ENCODE results near the gene KXD1. TPM values are rescaled to one million over a fixed set of nuclear protein-coding genes. Genes with fewer than 3 reads are reported as not detected.

KXD1 gene
- total RNA-seq, 2 experiments from 2014 or later: 124 to 129 TPM

DNA sequence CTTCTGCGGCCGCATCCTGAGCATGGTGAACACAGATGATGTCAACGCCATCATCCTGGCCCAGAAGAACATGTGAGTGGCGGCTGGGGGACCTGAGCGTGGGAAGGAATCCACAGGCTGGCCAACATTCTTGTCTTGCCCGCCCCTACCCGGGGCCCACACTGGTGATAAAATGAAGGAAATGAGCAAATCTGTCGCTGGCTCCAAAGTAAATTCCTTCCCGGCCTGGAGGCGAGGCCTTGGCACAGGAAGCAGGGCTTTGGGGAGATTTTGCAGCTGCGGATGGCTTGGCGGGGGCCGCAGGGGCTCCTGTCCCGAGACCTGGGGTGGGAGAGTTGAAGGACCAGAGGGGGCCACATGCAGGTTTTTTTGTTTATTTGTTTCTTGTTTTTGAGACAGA, 4.4 kb downstream of the KXD1 start:
- ChIA-PET CTCF (interaction anchor here (1.2 kb wide), 1 partner anchor 111 kb away, joined by 3 read pairs; no protein-coding TSS in a partner anchor), POLR2A (no interaction called here)

DNA sequence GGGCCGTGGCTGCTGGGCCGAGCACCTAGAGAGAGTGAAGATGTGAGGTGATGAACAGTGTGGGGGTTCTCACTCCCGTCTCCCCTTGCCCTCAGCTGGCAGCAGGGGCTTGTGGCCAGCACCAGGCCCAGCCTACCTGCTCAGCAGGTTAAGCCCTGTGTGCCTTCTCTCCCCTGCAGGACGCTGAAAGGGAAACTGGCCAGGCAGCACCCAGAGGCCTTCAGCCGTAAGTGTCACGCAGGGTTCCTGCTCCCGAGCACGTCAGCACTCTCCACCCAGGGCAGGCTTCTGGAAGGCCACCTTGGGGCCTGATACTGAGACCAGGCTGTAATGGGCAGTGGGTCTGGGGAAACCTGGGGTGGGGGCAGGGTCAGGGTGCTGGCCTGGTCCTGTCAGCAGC, 9.3 kb downstream of the KXD1 start:
- ChIA-PET CTCF (interaction anchor here (0.7 to 1.6 kb wide), 3 partner anchors 27 to 285 kb away, joined by 3 to 4 read pairs (median 3); no protein-coding TSS in a partner anchor), POLR2A (no interaction called here)

DNA sequence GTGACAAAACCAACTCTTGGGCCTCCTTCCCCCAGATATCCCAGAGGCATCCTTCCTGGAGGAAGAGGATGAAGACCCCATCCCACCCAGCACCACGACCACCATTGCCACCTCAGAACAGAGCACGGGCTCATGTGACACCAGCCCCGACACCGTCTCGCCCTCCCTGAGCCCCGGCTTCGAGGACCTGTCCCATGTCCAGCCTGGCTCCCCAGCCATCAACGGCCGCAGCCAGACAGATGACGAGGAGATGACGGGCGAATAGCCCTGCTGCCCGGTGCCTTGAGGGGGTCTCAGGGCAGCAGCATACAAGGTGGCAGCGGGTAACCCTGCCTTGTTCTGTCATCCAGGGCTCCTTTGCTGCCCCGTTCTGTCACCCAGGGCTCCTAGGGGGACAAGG, 10.7 kb downstream of the KXD1 start:
- CTCF ChIA-PET: interaction anchor here (0.7 to 1.6 kb wide), 2 partner anchors 16 to 26 kb away, joined by 3 to 5 read pairs; no protein-coding TSS in a partner anchor
- POLR2A ChIA-PET: interaction anchor here (0.6 to 0.7 kb wide), 2 partner anchors 9 to 151 kb away, joined by 6 to 7 read pairs; no protein-coding TSS in a partner anchor

DNA sequence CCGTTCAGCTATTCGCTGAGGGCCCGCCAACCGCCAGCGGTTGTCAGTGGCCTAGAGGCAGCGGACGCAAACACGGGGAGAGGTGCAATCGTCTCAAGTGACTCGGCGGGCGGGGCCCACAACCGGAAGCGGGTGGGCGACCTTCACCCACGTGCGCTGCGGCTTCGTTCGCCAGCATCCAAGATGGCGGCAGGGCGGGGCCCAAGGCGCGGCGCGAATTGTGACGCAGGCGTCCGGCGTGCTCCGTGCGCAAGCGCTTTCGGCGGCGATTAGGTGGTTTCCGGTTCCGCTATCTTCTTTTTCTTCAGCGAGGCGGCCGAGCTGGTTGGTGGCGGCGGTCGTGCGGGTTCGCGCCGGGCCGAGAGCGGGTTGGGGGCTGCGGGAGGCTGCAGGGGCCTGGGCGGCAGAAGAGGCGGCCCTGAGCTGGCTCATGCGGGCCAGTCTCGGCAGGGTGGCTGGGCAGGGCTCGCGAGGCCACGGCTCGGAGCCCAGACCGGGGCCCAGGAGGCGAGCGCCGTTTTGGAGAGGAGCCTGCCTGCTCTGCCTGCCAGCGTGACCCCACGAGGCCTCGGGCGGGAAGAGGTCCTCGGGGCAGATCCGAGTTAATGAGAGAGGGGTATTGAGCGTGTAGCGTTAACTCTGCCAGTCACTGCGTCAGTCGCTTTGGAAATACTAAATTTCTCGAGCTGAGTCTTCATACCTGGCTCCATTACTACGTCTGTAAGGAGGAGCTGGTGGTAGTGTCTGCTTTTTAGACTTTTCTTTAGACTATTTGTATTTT, 14.1 kb downstream of the KXD1 start, which contains the start of gene UBA52:
Gene UBA52 (plus strand): TSS at position 294 of the 781 bp plus-strand sequence. CDS start 1,444 bp downstream, outside the sequence.
- ChIA-PET POLR2A (interaction anchor here (0.6 to 4.2 kb wide), 13 partner anchors 14 to 348 kb away, joined by 3 to 34 read pairs (median 6); partner anchors contain the start of genes COPE, DDX49, ELL and FKBP8), CTCF (interaction anchor here (0.6 to 3.9 kb wide), 19 partner anchors 11 to 1494 kb away, joined by 3 to 41 read pairs (median 3); partner anchors contain the start of genes ELL and REX1BD)

DNA sequence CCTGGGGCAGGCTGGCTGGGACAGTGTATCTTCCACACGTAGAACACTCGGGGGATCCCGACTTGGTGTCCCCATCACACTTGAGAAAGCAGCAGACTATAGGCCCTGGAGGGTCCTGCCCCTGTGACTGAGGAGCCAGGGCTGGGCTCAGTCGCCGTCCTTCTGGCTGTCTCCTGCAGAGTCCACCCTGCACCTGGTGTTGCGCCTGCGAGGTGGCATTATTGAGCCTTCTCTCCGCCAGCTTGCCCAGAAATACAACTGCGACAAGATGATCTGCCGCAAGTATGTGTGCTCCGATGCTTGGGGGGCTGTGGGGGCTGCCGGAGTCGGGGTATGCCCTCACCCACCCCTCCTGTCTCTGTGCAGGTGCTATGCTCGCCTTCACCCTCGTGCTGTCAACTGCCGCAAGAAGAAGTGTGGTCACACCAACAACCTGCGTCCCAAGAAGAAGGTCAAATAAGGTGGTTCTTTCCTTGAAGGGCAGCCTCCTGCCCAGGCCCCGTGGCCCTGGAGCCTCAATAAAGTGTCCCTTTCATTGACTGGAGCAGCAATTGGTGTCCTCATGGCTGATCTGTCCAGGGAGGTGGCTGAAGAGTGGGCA, 17.1 kb downstream of the KXD1 start:
- POLR2A ChIA-PET: no interaction called here
- CTCF ChIA-PET: interaction anchor here (1.0 to 3.9 kb wide), 2 partner anchors 13 to 70 kb away, joined by 4 to 41 read pairs; partner anchors contain the start of gene REX1BD

DNA sequence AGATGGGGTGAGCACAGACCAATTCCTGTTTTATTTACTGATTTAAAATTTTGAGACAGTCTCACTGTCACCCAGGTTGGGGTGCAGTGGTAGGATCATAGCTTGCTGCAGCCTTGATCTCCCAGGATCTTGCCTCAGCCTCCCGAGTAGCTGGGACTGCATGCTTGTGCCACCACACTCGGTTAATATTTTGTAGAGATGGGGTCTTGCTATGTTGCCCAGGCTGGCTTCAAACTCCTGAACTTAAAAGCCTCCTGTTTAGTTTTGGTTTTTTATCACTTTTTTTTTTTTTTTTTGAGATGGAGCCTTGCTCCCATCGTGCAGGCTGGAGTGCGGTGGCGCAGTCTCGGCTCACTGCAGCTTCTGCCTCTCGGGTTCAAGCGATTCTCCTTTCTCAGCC, 18.7 kb downstream of the KXD1 start:
- POLR2A ChIA-PET: interaction anchor here (0.8 kb wide), 1 partner anchor 18 kb away, joined by 3 read pairs; no protein-coding TSS in a partner anchor

DNA sequence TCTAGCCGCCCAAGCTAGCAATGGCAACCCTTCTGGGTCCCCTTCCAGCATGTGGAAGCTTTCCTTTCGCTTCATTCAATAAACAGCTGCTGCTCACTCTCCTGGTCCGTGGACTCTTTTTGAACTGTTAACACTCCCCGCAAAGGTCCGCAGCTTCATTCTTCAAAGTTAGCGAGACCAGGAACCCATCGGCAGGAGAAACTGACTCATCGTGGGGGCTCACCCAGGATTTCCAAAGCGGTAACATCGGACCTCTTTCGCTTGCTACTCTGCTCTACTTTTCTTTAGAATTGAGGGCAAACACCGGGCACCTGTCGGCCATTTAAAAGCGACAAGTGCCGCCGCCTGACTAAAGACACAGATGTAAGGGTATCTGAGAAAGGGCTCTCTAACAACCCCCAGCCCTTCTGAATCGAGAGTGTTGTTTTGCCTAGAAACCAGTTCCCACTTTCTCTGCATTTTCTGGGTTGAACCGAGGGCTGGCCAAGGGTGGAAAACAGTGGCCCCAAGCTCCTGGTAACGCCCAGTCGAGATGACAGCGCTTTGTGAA, 19.8 kb downstream of the KXD1 start:
- ChIA-PET POLR2A (interaction anchor here (0.5 to 1.1 kb wide), 4 partner anchors 9 to 70 kb away, joined by 3 to 7 read pairs (median 4); partner anchors contain the start of gene REX1BD), CTCF (interaction anchor here (1.1 to 1.2 kb wide), 2 partner anchors 10 to 58 kb away, joined by 4 read pairs; no protein-coding TSS in a partner anchor)

More for the DNA sequence above, 18.7 kb downstream of the KXD1 start:
- CTCF ChIA-PET: interaction anchor here (0.6 to 1.2 kb wide), 2 partner anchors 57 to 316 kb away, joined by 4 read pairs; no protein-coding TSS in a partner anchor

DNA sequence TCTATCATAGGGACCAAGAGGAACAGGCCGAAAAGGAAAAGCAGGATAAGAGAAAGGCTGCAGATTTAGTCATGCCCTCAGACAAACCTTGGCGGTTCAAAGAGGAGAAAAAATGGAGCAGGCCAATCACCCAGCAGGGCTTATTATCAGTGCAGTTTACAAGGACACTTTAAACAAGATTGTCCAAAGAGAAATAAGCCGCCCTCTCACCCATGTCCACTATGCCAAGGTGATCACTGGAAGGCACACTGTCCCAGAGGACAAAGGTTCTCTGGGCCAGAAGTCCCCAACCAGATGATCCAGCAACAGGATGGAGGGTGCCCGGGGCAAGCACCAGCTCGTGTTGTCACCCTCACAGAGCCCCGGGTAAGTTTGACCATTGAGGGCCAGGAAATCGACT, 22.6 kb downstream of the KXD1 start:
- POLR2A ChIA-PET: no interaction called here
- CTCF ChIA-PET: interaction anchor here (1.0 to 1.4 kb wide), 2 partner anchors 8 to 14 kb away, joined by 3 to 4 read pairs; partner anchors contain the start of gene REX1BD

DNA sequence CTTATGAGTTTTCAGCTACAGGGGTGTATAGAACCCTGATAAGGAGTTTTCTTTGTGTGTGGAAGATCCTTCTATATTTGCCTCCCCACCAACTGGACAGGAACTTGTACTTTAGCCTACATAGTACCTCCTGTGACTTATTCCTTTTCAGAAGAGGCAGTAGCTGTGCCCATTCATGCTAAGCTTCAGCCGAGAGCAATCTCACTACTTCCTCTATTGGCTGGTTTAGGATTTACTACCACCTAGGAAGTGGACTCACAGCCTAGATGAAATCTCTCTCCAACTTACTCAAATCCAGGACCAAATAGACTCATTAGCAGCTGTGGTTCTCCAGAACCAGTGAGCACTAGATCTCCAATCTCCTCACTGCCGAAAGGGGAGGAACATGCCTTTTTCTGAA, 28.6 kb downstream of the KXD1 start:
- POLR2A ChIA-PET: no interaction called here
- CTCF ChIA-PET: interaction anchor here (4.5 kb wide), 1 partner anchor 13 kb away, joined by 41 read pairs; the partner anchor contains the start of gene UBA52

DNA sequence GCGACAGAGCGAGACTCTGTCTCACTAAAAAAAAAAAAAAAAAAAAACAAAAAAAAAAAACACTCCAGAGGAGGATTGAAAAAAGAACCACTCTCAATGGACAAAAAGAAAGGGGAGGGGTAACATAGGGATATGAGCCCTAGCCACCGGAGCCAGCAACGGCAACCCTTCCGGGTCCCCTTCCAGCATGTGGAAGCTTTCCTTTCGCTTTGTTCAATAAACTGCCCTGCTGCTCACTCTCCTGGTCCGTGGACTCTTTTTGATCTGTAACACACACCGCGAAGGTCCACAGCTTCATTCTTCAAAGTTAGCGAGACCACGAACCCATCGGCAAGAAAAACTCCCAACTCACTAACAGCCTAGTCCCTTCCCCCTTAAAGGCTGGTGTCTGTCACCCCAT, 29.9 kb downstream of the KXD1 start:
- ChIA-PET POLR2A (interaction anchor here (0.5 to 2.7 kb wide), 3 partner anchors 15 to 246 kb away, joined by 4 to 34 read pairs (median 6); partner anchors contain the start of gene UBA52), CTCF (interaction anchor here (0.6 to 4.5 kb wide), 12 partner anchors 8 to 259 kb away, joined by 3 to 41 read pairs (median 4); partner anchors contain the start of genes ELL, FKBP8 and UBA52)

DNA sequence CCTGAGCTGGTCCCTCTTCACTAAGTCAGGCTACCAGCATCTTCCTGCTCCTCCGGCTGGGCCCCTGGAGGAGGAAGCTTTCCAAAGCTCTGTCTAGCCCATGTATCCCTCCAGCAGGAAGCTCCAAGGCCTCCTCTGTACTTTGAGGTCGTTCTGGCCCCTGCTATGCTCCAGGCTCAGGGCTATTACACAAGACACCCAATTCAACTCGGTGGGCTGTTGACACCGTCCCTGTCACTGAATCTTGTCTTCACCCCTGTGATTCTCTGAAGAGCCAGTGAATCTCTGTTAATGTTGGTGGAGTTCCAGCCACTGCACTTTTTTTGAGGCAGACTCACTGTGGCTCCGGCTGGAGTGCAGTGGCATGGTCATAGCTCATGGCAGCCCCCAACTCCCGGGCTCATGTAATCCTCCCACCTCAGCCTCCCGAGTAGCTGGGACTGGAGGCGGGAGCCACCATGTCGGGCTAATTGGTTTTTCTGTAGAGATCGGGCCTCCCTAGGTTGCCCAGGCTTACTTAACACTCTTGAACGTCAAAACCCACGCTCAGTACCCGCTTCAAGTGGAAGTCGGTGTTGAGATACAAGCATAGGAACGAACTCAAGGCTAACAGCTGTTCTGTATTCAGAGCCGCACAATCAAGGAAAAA, 30.4 kb downstream of the KXD1 start:
- CTCF ChIA-PET: interaction anchor here (0.6 to 4.5 kb wide), 15 partner anchors 8 to 259 kb away, joined by 3 to 41 read pairs (median 3); partner anchors contain the start of genes ELL, FKBP8 and UBA52
- POLR2A ChIA-PET: interaction anchor here (0.5 to 2.7 kb wide), 9 partner anchors 10 to 247 kb away, joined by 3 to 34 read pairs (median 4); partner anchors contain the start of genes ELL, KXD1 and UBA52

DNA sequence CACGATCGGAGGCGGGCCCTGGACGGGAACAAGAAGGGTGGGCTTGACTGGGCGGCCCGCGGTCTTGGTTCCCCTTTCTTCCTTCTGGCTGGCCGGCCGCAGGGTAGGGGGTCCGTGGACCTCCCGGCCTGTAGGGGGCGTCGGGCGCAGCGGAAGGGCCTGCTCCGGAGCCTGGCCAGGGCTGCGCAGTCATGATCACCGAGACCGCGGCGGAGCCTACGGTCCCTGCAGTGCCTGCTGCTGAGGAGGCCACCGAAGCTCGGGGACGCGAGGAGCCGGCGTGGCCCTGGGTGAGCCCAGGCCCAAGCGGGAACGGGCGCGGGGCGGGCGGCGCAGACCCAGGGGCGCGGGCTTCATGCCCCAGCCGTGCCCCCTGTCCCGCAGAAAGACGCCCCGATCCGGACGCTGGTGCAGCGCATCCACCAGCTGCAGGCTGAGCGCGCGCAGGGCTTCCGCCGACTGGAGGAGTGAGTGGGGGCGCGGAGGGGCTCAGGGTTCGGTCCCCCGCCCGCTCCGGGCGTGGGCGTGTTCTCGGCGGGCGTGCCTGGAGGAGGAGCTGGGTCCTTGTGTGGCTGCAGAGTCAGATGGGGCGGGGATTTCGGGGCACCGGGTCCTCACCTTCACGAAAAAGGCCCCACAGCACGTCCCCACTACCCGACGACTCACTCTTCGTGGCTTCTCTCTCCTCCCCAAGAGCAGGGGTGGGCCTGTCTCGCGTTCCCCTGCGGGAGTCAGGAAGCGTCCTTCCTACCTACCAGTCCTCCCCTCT, 31.1 kb downstream of the KXD1 start, which contains the start of gene REX1BD:
Gene REX1BD (plus strand): TSS at position 188 of the 769 bp plus-strand sequence. CDS start 4 bp downstream, at position 192.
- ChIA-PET POLR2A (interaction anchor here (0.5 to 2.7 kb wide), 14 partner anchors 11 to 330 kb away, joined by 3 to 34 read pairs (median 4); partner anchors contain the start of genes COPE, DDX49, ELL and KXD1), CTCF (interaction anchor here (0.6 to 4.5 kb wide), 19 partner anchors 9 to 315 kb away, joined by 3 to 41 read pairs (median 4); partner anchors contain the start of genes ELL, FKBP8 and UBA52)

DNA sequence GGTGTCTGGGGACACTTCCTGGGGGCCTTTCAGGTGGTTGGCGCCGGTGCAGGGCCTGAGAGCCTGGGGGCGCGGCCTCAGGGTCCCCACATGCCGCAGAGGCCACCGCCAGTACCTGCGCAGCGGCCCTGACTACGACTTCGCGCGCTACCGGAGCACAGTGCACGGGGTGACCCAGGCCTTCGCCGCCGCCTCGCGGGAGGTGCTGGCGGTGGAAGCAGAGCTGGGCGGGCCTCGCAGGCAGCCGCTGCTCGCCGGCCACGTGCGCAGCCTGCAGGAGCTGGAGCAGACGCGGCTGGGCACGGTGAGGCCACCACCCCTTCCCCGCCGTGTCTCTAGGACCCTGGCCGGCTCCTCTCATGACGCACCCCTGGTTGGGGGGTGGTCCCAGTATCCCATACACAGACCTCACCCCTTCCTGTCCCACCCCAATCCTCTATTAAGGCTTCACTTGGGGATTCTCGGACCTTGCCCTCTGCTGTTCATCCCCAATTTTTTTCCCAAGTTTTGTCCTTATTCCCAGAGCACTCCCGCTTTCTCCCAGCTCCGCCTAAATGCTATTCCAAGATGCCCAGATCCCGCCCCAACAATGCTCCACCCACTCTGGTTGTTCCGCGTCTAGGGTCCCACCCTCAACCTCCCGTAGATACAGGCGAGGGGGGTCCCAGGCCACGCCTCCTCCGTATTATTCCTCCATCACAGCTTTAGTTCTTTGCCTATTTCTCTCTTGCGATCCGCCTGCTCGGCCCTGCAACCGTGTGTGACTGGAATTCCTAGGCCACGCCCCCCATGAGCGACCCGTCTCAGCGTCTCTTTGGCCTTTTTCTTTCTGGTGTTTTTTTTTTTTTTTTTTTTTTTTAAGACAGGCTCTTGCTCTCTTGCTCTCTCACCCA, 32.0 kb downstream of the KXD1 start:
- ChIA-PET CTCF (interaction anchor here (0.6 to 4.5 kb wide), 16 partner anchors 10 to 315 kb away, joined by 3 to 41 read pairs (median 4); partner anchors contain the start of genes ELL, FKBP8 and UBA52), POLR2A (interaction anchor here (0.6 to 2.7 kb wide), 13 partner anchors 11 to 330 kb away, joined by 3 to 34 read pairs (median 4); partner anchors contain the start of genes COPE, DDX49, ELL and UBA52)

DNA sequence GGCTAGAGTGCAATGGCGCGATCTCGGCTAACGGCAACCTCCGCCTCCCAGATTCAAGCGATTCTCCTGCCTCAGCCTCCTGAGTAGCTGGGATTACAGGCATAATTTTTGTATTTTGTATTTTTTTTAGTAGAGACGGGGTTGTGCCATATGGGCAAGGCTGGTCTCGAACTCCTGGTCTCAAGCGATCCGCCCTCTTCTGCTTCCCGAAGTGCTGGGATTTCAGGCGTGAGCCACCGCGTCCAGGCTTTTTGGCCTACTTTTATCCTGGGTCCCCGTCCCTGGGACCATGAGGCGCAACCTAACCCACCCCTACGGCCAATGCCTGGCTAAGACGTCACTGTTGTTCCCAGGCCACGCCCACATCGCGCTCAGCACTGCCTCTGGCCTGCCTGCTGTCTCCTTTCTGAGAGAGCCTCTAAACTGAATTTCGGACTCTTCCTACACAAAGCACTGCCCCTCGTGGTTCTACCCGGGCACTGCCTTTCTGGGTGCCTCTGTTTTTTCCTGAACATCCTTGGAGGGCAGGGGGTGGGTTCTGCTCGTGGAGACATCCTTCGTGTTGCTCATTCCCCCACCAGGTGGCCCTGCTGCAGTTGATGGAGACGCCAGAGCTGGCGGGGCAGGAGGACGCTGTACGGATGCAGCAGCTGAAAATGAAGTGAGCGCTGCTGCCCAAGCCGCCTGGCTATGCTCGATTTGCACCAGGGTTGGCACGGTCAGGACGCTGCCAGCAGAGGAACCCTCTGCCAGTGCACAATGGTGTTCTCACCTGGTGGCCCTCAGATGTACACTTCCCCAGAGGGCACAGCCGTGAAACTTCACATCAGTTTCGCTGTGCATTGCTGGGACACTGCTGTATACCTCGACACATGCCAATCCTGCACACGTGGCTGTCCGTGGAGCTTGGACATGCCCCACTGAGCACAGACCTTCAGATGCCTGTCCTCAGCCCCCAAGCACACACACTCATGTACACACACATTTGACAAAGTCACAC, 32.9 kb downstream of the KXD1 start:
- ChIA-PET CTCF (interaction anchor here (0.6 to 4.5 kb wide), 4 partner anchors 18 to 256 kb away, joined by 3 to 41 read pairs (median 4); partner anchors contain the start of gene UBA52), POLR2A (interaction anchor here (0.7 kb wide), 1 partner anchor 251 kb away, joined by 10 read pairs; no protein-coding TSS in a partner anchor)
